ENCODE data around the gene KYAT1. TPM values are rescaled to one million over a fixed set of nuclear protein-coding genes. Genes with fewer than 3 reads are reported as not detected.
A peak's percentile ranks its signal among the peaks of the same experiment; 100 is the strongest.
"Not testable (repeated sequence)": the region's sequence is repeated elsewhere in the genome, so short reads cannot be mapped to it uniquely, and the experiment has no call there.

Gene KYAT1
- total and polyA plus RNA-seq, 4 experiments from 2014 or later = 9.8 to 12.4 (median 11.3) TPM

- H3K27ac ChIP-seq (ENCODE audit: low read depth, low read length); H3K27me3 ChIP-seq (ENCODE audit: insufficient read depth, low read length); intact Hi-C loops (cut with micrococcal nuclease); H3K4me1 Mint-ChIP-seq; DNase-seq; CTCF ChIA-PET (ENCODE audit: partially characterized antibody); H3K9me3 ChIP-seq (ENCODE audit: control insufficient read depth in 1 of 2, low read length in 2 of 2); H3K36me3 ChIP-seq (ENCODE audit: insufficient read depth, low read length); H3K4me3 Mint-ChIP-seq; H3K4me3 ChIP-seq (ENCODE audit: low read length in 2 of 2); POLR2A ChIA-PET (ENCODE audit: partially characterized antibody); H3K27me3 Mint-ChIP-seq; H3K4me1 ChIP-seq (ENCODE audit: insufficient read depth, low read length); H3K9me3 Mint-ChIP-seq: not testable (repeated sequence)
- Mint-ChIP-seq H3K36me3 (peaks cover 13 to 15% of the 10 kb centered on the region in 2 donors), H3K27ac (peak overlapping the region in 1 of 7 donors; percentile 57)
Observed at GRCh38 chr9:128843171-128843570, 38.6 kb downstream of the KYAT1 start.

- H3K9me3 ChIP-seq (ENCODE audit: control insufficient read depth in 1 of 2, low read length in 2 of 2) = no peaks in the 10 kb centered on the region
- no peaks in the 10 kb centered on the region for H3K27me3 ChIP-seq (ENCODE audit: insufficient read depth, low read length)
- H3K27ac ChIP-seq (ENCODE audit: low read depth, low read length) = no peak overlapping the region
- no peak for DNase-seq
- H3K4me3 ChIP-seq (ENCODE audit: low read length in 2 of 2) = no peak overlapping the region
- CTCF ChIA-PET (ENCODE audit: partially characterized antibody) = interaction anchor here (0.7 kb wide), 1 partner anchor 20 kb away, joined by 5 read pairs; no protein-coding TSS in a partner anchor
- no peaks in the 10 kb centered on the region for H3K4me1 ChIP-seq (ENCODE audit: insufficient read depth, low read length)
- intact Hi-C loops (cut with micrococcal nuclease) = no loop called here
- H3K9me3 Mint-ChIP-seq = no peaks in the 10 kb centered on the region
- peaks cover 14 to 16% of the 10 kb centered on the region in 2 donors for H3K36me3 Mint-ChIP-seq
- H3K36me3 ChIP-seq (ENCODE audit: insufficient read depth, low read length) = peaks cover 11% of the 10 kb centered on the region
- H3K4me3 Mint-ChIP-seq = no peak overlapping the region
- H3K4me1 Mint-ChIP-seq = no peaks in the 10 kb centered on the region
- H3K27me3 Mint-ChIP-seq = no peaks in the 10 kb centered on the region
- POLR2A ChIA-PET (ENCODE audit: partially characterized antibody) = no interaction called here
- no peak overlapping the region for H3K27ac Mint-ChIP-seq
Observed at GRCh38 chr9:128841694-128842492, 39.9 kb downstream of the KYAT1 start.

- no peaks in the 10 kb centered on the region for H3K27me3 Mint-ChIP-seq
- Histone ChIP-seq H3K4me3 (ENCODE audit: low read length in 2 of 2) (no peak overlapping the region), H3K27me3 (ENCODE audit: insufficient read depth, low read length) (no peaks in the 10 kb centered on the region), H3K27ac (ENCODE audit: low read depth, low read length) (no peak overlapping the region), H3K36me3 (ENCODE audit: insufficient read depth, low read length) (peaks cover 11% of the 10 kb centered on the region), H3K9me3 (ENCODE audit: control insufficient read depth in 1 of 2, low read length in 2 of 2) (no peaks in the 10 kb centered on the region), H3K4me1 (ENCODE audit: insufficient read depth, low read length) (no peaks in the 10 kb centered on the region)
- no peaks in the 10 kb centered on the region for H3K9me3 Mint-ChIP-seq
- DNase-seq = no peak
- H3K4me3 Mint-ChIP-seq = no peak overlapping the region
- ChIA-PET POLR2A (ENCODE audit: partially characterized antibody) (no interaction called here), CTCF (ENCODE audit: partially characterized antibody) (interaction anchor here (1.0 kb wide), 1 partner anchor 165 kb away, joined by 3 read pairs; no protein-coding TSS in a partner anchor)
- intact Hi-C loops (cut with micrococcal nuclease) = no loop called here
- H3K36me3 Mint-ChIP-seq = peaks cover 14 to 18% of the 10 kb centered on the region in 2 donors
- H3K4me1 Mint-ChIP-seq = no peaks in the 10 kb centered on the region
- no peak overlapping the region for H3K27ac Mint-ChIP-seq
Observed at GRCh38 chr9:128840524-128840923, 41.2 kb downstream of the KYAT1 start.

- ChIA-PET POLR2A (ENCODE audit: partially characterized antibody) (interaction anchor here (0.9 kb wide), 1 partner anchor 8 kb away, joined by 3 read pairs; the partner anchor contains the start of gene SPOUT1), CTCF (ENCODE audit: partially characterized antibody) (interaction anchor here (1.2 to 1.4 kb wide), 3 partner anchors 8 to 90 kb away, joined by 4 to 6 read pairs (median 5); partner anchors contain the start of genes ENDOG and SPOUT1)
- Mint-ChIP-seq H3K36me3 (peaks cover 17 to 21% of the 10 kb centered on the region in 2 donors), H3K9me3 (no peaks in the 10 kb centered on the region), H3K4me3 (no peak overlapping the region), H3K4me1 (no peaks in the 10 kb centered on the region), H3K27me3 (no peaks in the 10 kb centered on the region), H3K27ac (no peak overlapping the region)
- H3K9me3 ChIP-seq (ENCODE audit: control insufficient read depth in 1 of 2, low read length in 2 of 2) = no peaks in the 10 kb centered on the region
- no peak overlapping the region for H3K4me3 ChIP-seq (ENCODE audit: low read length in 2 of 2)
- peaks cover 11% of the 10 kb centered on the region for H3K36me3 ChIP-seq (ENCODE audit: insufficient read depth, low read length)
- no peaks in the 10 kb centered on the region for H3K4me1 ChIP-seq (ENCODE audit: insufficient read depth, low read length)
- H3K27me3 ChIP-seq (ENCODE audit: insufficient read depth, low read length) = no peaks in the 10 kb centered on the region
- DNase-seq = no peak
- intact Hi-C loops (cut with micrococcal nuclease) = no loop called here
- H3K27ac ChIP-seq (ENCODE audit: low read depth, low read length) = no peak overlapping the region
Observed at GRCh38 chr9:128838338-128838737, 43.4 kb downstream of the KYAT1 start.

GRCh38 chr9:128836509-128837145 is 45.1 kb downstream of the KYAT1 start:
- Mint-ChIP-seq H3K9me3 (no peaks in the 10 kb centered on the region), H3K4me3 (no peak overlapping the region), H3K36me3 (peaks cover 15 to 21% of the 10 kb centered on the region in 2 donors), H3K4me1 (no peaks in the 10 kb centered on the region), H3K27me3 (no peaks in the 10 kb centered on the region), H3K27ac (no peak overlapping the region)
- ChIA-PET POLR2A (ENCODE audit: partially characterized antibody) (no interaction called here), CTCF (ENCODE audit: partially characterized antibody) (no interaction called here)
- Histone ChIP-seq H3K36me3 (ENCODE audit: insufficient read depth, low read length) (peaks cover 6% of the 10 kb centered on the region), H3K27ac (ENCODE audit: low read depth, low read length) (no peak overlapping the region), H3K9me3 (ENCODE audit: control insufficient read depth in 1 of 2, low read length in 2 of 2) (no peaks in the 10 kb centered on the region), H3K4me1 (ENCODE audit: insufficient read depth, low read length) (no peaks in the 10 kb centered on the region), H3K27me3 (ENCODE audit: insufficient read depth, low read length) (no peaks in the 10 kb centered on the region), H3K4me3 (ENCODE audit: low read length in 2 of 2) (no peak overlapping the region)
- intact Hi-C loops (cut with micrococcal nuclease) = no loop called here
- no peak for DNase-seq

- peak overlapping the region in 1 of 8 donors; percentile 45 for H3K4me3 Mint-ChIP-seq
- no peaks in the 10 kb centered on the region for H3K9me3 Mint-ChIP-seq
- no peak overlapping the region for H3K27ac ChIP-seq (ENCODE audit: low read depth, low read length)
- H3K4me1 Mint-ChIP-seq = no peaks in the 10 kb centered on the region
- CTCF ChIA-PET (ENCODE audit: partially characterized antibody) = no interaction called here
- H3K27me3 ChIP-seq (ENCODE audit: insufficient read depth, low read length) = no peaks in the 10 kb centered on the region
- POLR2A ChIA-PET (ENCODE audit: partially characterized antibody) = no interaction called here
- H3K9me3 ChIP-seq (ENCODE audit: control insufficient read depth in 1 of 2, low read length in 2 of 2) = no peaks in the 10 kb centered on the region
- H3K36me3 ChIP-seq (ENCODE audit: insufficient read depth, low read length) = peaks cover 6% of the 10 kb centered on the region
- intact Hi-C loops (cut with micrococcal nuclease) = no loop called here
- DNase-seq = no peak
- peaks cover 13 to 18% of the 10 kb centered on the region in 2 donors for H3K36me3 Mint-ChIP-seq
- no peaks in the 10 kb centered on the region for H3K27me3 Mint-ChIP-seq
- H3K27ac Mint-ChIP-seq = peak overlapping the region in 1 of 7 donors; percentile 66
- no peak overlapping the region for H3K4me3 ChIP-seq (ENCODE audit: low read length in 2 of 2)
- H3K4me1 ChIP-seq (ENCODE audit: insufficient read depth, low read length) = no peaks in the 10 kb centered on the region
Observed at GRCh38 chr9:128835246-128836210, 46.2 kb downstream of the KYAT1 start.
